ENCODE results near the gene ARHGDIB. TPM values are rescaled to one million over a fixed set of nuclear protein-coding genes. Genes with fewer than 3 reads are reported as not detected.

Gene ARHGDIB
- total RNA-seq, 4 donors from 2014 or later = 36.7 to 69.5 (median 48.3) TPM

DNA sequence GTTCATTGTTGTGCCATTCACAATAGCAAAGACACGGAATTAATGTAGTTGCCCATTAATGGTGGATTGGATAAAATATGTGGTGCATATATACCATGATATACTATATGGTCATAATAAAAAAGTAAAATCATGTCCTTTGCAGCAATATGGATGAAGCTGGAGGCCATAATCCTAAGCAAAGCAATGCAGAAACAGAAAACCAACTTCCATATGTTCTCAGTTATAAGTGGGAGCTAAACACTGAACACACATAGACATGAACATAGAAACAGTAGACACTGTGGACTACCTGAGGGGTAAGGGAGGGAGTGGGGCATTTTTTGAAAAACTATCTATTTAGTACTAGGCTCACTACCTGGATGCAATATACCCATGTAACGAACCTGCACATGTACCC, 20.0 kb downstream of the ARHGDIB start:
- Histone ChIP-seq H3K9me3 (no peaks in the 10 kb centered on the region), H3K27me3 (no peaks in the 10 kb centered on the region), H3K27ac (no peak overlapping the region), H3K4me1 (peaks cover 0 to 6% (median 0%) of the 10 kb centered on the region in 4 donors), H3K4me3 (no peak overlapping the region), H3K36me3 (no peaks in the 10 kb centered on the region)
- no peak for DNase-seq
- no peak for TF ChIP-seq POLR2A (IDR thresholded peaks at IDR 0.05)
- no peak for TF ChIP-seq EP300 (IDR thresholded peaks at IDR 0.05; ENCODE audit: low read depth)
- no peak for TF ChIP-seq POLR2AphosphoS5 (IDR thresholded peaks at IDR 0.05)
- TF ChIP-seq, protein P1, sequence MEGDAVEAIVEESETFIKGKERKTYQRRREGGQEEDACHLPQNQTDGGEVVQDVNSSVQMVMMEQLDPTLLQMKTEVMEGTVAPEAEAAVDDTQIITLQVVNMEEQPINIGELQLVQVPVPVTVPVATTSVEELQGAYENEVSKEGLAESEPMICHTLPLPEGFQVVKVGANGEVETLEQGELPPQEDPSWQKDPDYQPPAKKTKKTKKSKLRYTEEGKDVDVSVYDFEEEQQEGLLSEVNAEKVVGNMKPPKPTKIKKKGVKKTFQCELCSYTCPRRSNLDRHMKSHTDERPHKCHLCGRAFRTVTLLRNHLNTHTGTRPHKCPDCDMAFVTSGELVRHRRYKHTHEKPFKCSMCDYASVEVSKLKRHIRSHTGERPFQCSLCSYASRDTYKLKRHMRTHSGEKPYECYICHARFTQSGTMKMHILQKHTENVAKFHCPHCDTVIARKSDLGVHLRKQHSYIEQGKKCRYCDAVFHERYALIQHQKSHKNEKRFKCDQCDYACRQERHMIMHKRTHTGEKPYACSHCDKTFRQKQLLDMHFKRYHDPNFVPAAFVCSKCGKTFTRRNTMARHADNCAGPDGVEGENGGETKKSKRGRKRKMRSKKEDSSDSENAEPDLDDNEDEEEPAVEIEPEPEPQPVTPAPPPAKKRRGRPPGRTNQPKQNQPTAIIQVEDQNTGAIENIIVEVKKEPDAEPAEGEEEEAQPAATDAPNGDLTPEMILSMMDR (IDR thresholded peaks at IDR 0.05) = no peak
- in situ Hi-C loops (cut with MboI; ENCODE audit: low pct_ligation_motif_present in 1 of 4, low pct_unique_long_range_greater_than_20kb in 1 of 4, low sequenced_read_pairs in 3 of 4) (no loop called here), intact Hi-C loops (cut with DNase I; ENCODE audit: low total_unique reads) (no loop called here)
- WGBS, 2 donors (ENCODE audit: low coverage in 1 of 2) = 88 to 96% methylated on average over 2 of the region's 2 CpGs

DNA sequence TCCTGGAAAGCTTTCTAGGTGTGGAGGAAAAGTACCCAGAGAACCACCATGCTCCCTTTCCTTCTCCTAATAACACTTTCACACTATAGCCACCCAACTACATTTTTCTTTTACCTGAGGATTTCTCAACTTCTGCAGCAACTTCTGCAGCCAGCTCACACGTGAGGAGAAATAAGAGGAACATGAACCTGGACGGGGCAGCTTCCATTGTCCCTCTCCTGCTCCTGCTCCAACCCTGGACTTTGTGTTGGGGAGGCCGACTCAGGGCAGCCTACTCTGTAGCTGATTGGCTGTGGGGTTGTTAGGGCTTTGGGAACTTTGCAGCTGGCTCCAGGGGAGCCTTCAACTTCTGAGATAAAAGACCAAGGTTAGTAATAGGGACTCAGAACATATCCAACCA, 23.1 kb downstream of the ARHGDIB start, which contains the start of gene ERP27:
ERP27 (minus strand) TSS at position 237 of the 400 bp plus-strand sequence; CDS start at position 208, 29 bp downstream.
- in situ Hi-C loops (cut with MboI; ENCODE audit: low pct_ligation_motif_present in 1 of 4, low pct_unique_long_range_greater_than_20kb in 1 of 4, low sequenced_read_pairs in 3 of 4) = no loop called here
- Histone ChIP-seq H3K36me3 (no peaks in the 10 kb centered on the region), H3K9me3 (no peaks in the 10 kb centered on the region), H3K4me1 (peaks cover 0 to 14% (median 3%) of the 10 kb centered on the region in 4 donors), H3K27ac (peak within 1 kb of the TSS in 1 of 4 donors; percentile 30), H3K27me3 (no peaks in the 10 kb centered on the region), H3K4me3 (no peak within 1 kb of the TSS)
- intact Hi-C loops (cut with DNase I; ENCODE audit: low total_unique reads) = no loop called here
- DNase-seq = no peak
- TF ChIP-seq, protein P1 (IDR thresholded peaks at IDR 0.05) = no peak
- TF ChIP-seq POLR2A (IDR thresholded peaks at IDR 0.05) (no peak), EP300 (IDR thresholded peaks at IDR 0.05; ENCODE audit: low read depth) (no peak)
- 75% methylated on average over 3 of the region's 3 CpGs; no CpG with 5 or more reads in 1 of the 2 donors for WGBS, 2 donors (ENCODE audit: low coverage in 1 of 2)

DNA sequence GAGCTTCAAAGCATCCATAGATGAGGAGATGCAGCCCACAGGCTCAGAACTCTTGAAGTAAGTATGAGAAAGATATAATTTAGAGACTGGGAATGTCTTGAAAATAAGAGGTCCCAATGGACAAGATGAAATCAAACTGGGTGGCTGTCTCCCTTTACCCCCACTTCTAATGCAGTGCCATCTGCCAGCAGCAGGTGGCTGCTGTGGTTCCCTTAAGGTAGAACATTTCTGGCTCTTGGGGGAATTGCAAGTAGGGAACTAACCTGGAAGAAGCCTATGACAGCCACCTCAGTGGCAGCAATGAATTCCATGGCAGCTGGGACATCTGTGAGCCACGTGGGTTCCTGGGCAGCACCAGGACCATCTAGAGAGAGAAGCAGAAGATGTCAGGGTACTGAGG, 23.7 kb downstream of the ARHGDIB start:
- H3K27ac ChIP-seq = peak overlapping the region in 1 of 4 donors; percentile 30
- TF ChIP-seq POLR2AphosphoS5 (IDR thresholded peaks at IDR 0.05) (no peak), EP300 (IDR thresholded peaks at IDR 0.05; ENCODE audit: low read depth) (no peak), POLR2A (IDR thresholded peaks at IDR 0.05) (no peak)
- TF ChIP-seq, protein P1 (IDR thresholded peaks at IDR 0.05) = no peak
- H3K9me3 ChIP-seq = no peaks in the 10 kb centered on the region
- no peaks in the 10 kb centered on the region for H3K27me3 ChIP-seq
- in situ Hi-C loops (cut with MboI; ENCODE audit: low pct_ligation_motif_present in 1 of 4, low pct_unique_long_range_greater_than_20kb in 1 of 4, low sequenced_read_pairs in 3 of 4) = no loop called here
- no peak overlapping the region for H3K4me3 ChIP-seq
- no peaks in the 10 kb centered on the region for H3K36me3 ChIP-seq
- H3K4me1 ChIP-seq = peaks cover 0 to 14% (median 3%) of the 10 kb centered on the region in 4 donors
- intact Hi-C loops (cut with DNase I; ENCODE audit: low total_unique reads) = no loop called here
- DNase-seq = no peak
- 86% methylated on average over 1 of the region's 1 CpG; no CpG with 5 or more reads in 1 of the 2 donors for WGBS, 2 donors (ENCODE audit: low coverage in 1 of 2)

DNA sequence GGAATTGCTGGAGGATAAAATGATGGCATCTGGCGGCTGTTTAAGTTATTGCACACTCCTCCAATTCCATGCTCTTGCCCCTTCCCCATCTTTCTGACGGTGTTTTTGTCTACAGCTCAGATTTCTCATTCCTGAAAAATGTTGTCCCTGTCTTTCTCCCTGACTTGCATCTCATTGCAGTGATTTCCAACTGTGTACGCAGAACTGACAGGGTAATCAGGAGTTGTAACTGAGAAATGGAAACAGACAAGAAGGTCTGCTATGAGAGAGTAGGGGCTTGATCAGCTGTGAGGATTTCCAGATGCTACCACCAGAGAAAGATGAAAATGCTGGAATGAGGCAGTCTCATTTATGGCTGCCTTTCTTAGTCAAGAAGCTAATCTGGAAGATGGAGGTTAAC, 24.4 kb downstream of the ARHGDIB start:
- no peak for DNase-seq
- WGBS, 2 donors (ENCODE audit: low coverage in 1 of 2) = 91 to 100% methylated on average over 3 of the region's 3 CpGs
- H3K4me3 ChIP-seq = no peak overlapping the region
- H3K9me3 ChIP-seq = no peaks in the 10 kb centered on the region
- no peaks in the 10 kb centered on the region for H3K36me3 ChIP-seq
- H3K4me1 ChIP-seq = peaks cover 0 to 14% (median 3%) of the 10 kb centered on the region in 4 donors
- H3K27me3 ChIP-seq = no peaks in the 10 kb centered on the region
- intact Hi-C loops (cut with DNase I; ENCODE audit: low total_unique reads) (no loop called here), in situ Hi-C loops (cut with MboI; ENCODE audit: low pct_ligation_motif_present in 1 of 4, low pct_unique_long_range_greater_than_20kb in 1 of 4, low sequenced_read_pairs in 3 of 4) (no loop called here)
- TF ChIP-seq POLR2A (IDR thresholded peaks at IDR 0.05) = no peak
- no peak for TF ChIP-seq EP300 (IDR thresholded peaks at IDR 0.05; ENCODE audit: low read depth)
- TF ChIP-seq, protein P1 (IDR thresholded peaks at IDR 0.05) = no peak
- no peak for TF ChIP-seq POLR2AphosphoS5 (IDR thresholded peaks at IDR 0.05)
- H3K27ac ChIP-seq = peak overlapping the region in 1 of 4 donors; percentile 30

Measured in transverse colon (tissue), 4 donors.